Sciatic nerve (tissue), 2 donors: ENCODE measurements around the gene DIP2C. TPM values are rescaled to one million over a fixed set of nuclear protein-coding genes. Genes with fewer than 3 reads are reported as not detected.
"Not testable (repeated sequence)": the region's sequence is repeated elsewhere in the genome, so short reads cannot be mapped to it uniquely, and the experiment has no call there.

Experiments used
- ATAC-seq: fragments of 200-7000 bp; cut with Tn5 transposase; one replicate; pipeline ENCODE4 v1.9.1; 2020; ENCODE audit warnings: mild to moderate bottlenecking, moderate library complexity
- DNase-seq: peaks from one replicate; pipeline ENCODE4 v3.0.0-alpha.2; 2020; ENCODE audit warnings: low spot score
- intact Hi-C: fragments of 100-400 bp; cut with DNase I; formaldehyde crosslinking; loops from one replicate; pipeline ENCODE4 v1.14.2; 2022
- total RNA-seq: library from RNA; stranded (reverse); fragmentation: NEBNext Ultra II Directional; extraction: Animal tissue kit (Norgen Biotek cat#: 25700); gene quantifications from one replicate; pipeline ENCODE4 v1.2.1, GENCODE V29; 2021
- donor health status: DM: no; HTN: no; CAD: no.
- donor health status: DM: no; HTN: no; CAD: no.

The DIP2C gene
- total RNA-seq, 1 donor from 2014 or later, result 38.7 TPM

DNA sequence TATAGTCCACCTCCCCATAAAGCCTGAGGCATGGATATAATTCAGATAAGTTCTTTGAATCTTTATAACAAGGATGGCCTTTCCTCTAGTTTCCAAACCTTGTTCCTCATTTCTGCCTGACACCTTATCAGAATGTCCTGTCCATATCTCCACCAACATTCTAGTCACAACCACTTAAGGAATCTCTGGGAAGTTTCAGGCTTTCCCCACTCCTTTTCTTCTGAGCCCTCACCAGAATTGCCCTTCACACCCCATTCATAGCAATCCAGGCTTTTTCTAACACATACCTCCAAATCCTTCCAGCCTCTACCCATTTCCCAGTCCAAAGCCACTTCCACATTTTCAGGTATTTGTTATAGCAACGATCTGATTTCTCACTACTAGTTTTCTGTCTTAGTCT is 18.0 kb upstream of the DIP2C start:
- no peak for ATAC-seq

DNA sequence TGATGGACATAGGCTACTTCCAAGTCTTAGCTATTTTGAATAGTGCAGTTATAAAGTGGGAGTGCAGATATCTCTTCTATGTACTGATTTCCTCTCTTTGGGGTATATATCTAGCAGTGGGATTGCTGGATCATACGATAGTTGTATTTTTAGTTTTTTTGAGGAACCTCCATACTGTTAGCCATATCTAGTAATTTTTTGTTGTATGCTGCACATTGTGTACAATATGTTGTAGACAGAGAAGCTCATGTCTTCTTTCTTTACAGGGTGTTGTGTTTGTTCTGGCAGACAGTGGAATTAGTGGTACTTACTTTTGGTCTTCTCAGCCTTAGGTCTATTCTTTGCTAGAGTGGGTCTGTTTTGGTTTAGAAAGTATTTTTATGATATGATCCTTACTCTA is 13.7 kb upstream of the DIP2C start:
- no peak for DNase-seq
- intact Hi-C loops, result no loop called here
- ATAC-seq, result no peak

More for the DNA sequence above, 18.0 kb upstream of the DIP2C start:
- no peak for DNase-seq
- intact Hi-C loops, result no loop called here

- intact Hi-C loops, DNase-seq, ATAC-seq: not testable (repeated sequence)
Measured at GRCh38 chr10:700183-700582, 10.7 kb upstream of the DIP2C start.

GRCh38 chr10:697097-697875 is 7.8 kb upstream of the DIP2C start:
- intact Hi-C loops, result no loop called here
- ATAC-seq, result no peak

GRCh38 chr10:695396-695795 is 5.9 kb upstream of the DIP2C start:
- intact Hi-C loops, result no loop called here
- no peak for DNase-seq
- no peak for ATAC-seq

More at GRCh38 chr10:697097-697875, 7.8 kb upstream of the DIP2C start:
- no peak for DNase-seq

GRCh38 chr10:693506-693905 is 4.0 kb upstream of the DIP2C start:
- ATAC-seq (no peak), DNase-seq (no peak)
- intact Hi-C loops, result no loop called here

GRCh38 chr10:692682-693351 is 3.3 kb upstream of the DIP2C start:
- ATAC-seq (no peak), DNase-seq (no peak)
- intact Hi-C loops, result no loop called here

- ATAC-seq (no peak), DNase-seq (no peak)
- intact Hi-C loops, result no loop called here
Measured at GRCh38 chr10:691216-691615, 1.7 kb upstream of the DIP2C start.

- ATAC-seq (peak; percentile 36), DNase-seq (no peak)
- intact Hi-C loops, result no loop called here
Measured at GRCh38 chr10:690372-691161, 1.1 kb upstream of the DIP2C start.

DNA sequence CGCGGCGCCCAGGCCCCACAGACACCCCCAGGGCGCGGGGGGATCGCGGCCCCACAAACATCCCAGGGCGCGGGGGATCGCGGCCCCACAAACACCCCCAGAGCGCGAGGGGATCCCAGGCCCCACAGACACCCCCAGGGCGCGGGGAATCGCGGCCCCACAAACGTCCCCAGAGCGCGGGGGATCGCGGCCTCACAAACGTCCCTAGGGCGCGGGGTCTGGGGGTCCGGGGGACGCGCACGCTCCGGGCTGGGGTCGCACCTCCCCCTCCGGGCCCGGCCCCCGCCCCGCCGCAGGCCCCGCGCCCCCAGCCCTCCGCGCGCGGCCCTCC is 382 bp downstream of the DIP2C start:
- intact Hi-C loops, result loop anchor here (1.0 kb wide), 1 partner anchor 64 kb away; no protein-coding TSS in a partner anchor
- no peak for DNase-seq
- ATAC-seq, result no peak

DNA sequence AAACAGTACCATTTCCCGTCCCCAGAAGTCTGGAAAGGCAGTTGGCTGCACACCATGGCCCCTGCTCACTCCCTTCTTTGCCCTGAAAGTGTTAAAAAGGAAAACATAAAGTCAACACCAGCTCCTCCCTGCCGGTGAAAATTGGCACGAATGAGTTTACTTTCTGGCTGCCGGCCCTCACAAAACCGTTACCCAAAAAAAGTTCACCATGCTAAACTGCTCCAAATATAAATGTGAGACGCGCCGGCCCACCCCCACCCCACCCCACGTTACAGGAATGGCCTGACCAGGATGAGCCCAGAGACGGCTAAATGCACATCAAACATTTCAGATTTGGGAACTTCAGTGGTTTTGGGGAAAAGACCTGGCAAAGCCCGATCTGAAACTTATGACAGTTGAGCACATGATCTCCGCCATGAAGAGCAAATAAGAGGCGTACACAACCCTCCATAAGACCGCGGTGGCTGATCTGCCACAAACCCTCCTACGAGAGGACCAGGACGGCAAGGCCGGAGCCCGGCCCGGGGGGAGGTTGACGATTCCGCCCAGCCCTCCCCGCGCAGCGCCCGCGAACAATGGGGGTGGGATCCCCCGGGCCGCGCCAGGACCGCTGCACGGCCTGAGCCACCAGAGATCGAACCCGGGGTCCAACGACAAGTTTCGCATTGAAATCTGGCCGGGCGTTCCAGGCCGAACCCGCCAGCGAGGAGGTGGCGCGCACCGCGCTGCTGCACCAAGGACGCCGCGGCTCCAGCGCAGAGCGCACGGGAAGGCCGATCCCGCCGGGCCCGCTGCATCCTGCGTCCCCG is 952 bp downstream of the DIP2C start:
- DNase-seq (no peak), ATAC-seq (peak; percentile 46)
- intact Hi-C loops, result loop anchor here (1.0 kb wide), 1 partner anchor 63 kb away; no protein-coding TSS in a partner anchor

DNA sequence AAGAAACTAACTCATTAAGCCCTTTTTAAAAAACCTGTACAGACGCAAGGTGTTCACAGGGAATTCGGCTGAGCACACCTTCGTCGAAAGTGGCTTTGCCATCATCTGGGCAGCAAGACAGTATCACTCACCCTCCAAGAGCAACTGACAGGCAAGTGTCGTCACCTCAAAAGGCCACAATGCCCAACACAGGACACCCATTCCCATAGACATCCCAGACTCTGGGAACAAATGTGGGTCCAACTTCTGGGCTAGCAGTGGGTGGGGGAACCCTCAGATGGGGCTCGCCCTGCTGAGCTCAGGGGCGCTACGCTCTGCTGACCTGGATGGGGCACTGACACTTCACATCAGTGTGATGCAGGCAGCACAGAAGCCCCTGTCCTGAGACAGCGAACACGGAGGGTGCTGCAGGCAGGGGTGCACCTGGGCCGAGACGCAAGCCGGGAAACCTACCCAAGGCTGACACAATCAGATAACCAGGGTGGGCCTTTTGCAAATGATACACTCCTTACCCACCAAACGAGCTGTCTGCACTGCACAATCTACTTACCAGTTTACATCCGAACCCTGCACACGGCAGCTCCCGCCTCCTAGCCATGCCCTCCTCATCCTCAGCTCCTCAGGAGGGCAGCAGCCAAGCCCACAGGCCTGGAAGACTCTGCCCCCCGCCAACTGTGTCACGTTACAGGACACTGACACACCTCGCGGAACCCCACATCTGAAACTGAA is 1.7 kb downstream of the DIP2C start:
- DNase-seq (no peak), ATAC-seq (no peak)
- intact Hi-C loops, result no loop called here

DNA sequence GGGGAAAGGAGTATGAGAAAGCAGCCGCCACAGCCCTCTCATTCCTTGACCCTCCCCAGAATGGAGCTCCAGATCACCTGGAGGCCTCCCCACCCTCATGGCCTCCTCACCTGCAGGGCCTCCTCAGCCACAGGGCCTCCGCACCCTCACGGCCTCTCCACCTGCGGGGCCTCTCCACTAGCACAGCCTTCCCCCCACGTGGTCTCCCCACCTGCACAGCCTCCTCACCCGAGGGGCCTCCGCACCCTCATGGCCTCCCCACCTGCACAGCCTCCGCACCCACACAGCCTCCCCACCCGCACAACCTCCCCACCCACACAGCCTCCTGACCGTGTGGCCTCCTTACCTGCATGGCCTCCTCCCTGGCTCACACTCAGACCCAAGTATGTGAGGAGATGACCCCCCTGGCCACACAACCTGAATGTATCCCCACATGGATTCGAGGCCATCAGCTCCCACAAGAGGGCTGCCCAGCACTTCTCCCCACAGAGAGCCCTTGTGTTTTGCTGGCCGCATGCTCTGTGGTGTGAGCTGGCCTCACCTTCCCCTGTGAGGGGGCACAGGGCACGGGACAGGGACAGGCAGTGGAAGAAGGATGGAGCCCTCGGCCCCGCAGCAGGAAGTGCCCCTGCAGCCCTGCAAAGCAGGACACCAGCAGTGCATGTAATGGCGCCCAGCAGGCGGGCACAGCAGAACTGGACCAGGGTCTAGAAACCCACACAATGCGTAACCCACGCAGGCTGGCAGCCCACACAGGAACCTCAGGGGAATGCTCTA is 3.1 kb downstream of the DIP2C start:
- ATAC-seq (no peak), DNase-seq (no peak)
- intact Hi-C loops, result no loop called here

GRCh38 chr10:685613-686012 is 3.9 kb downstream of the DIP2C start:
- intact Hi-C loops, result no loop called here
- DNase-seq (no peak), ATAC-seq (no peak)

GRCh38 chr10:683448-684071 is 5.9 kb downstream of the DIP2C start:
- DNase-seq, result no peak
- peak; percentile 58 for ATAC-seq

DNA sequence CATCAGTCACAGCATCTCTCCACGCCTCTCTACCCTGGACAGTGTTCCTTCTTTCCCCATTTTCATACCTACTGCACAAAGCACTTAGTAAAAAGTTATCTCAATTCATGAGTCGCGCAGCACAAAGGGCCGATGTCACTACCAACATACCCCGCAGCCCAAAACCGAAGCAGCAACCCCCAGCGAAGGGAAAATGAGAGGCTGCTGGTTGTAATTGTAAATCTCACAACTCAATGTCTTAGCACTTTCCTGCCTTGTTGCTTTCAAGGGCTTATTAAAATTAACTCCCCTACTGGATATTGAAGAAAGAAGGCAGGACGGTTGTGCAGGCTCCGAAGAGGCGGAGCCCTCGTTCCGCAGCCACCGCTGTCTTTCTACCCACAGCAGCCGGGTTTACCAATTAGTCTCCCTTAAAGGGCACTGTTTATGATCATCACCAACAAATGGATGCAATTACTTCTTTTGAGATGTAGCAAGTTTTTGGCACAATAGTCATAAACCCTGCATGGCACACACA is 6.5 kb downstream of the DIP2C start:
- ATAC-seq (no peak), DNase-seq (no peak)
- intact Hi-C loops, result no loop called here

More at GRCh38 chr10:683448-684071, 5.9 kb downstream of the DIP2C start:
- intact Hi-C loops, result no loop called here
